Activated T-cell treated with anti-CD3 and anti-CD28 coated beads, Interleukin-2, amount 50 U/mL, for 4 hours (primary cell): ENCODE data around the gene PSENEN. TPM values are rescaled to one million over a fixed set of nuclear protein-coding genes. Genes with fewer than 3 reads are reported as not detected.

Source experiments
- ATAC-seq, 2 donors: fragments of 200-7000 bp; cut with Tn5 transposase; one replicate each; pipeline ENCODE4 v1.10.0; 2021
- DNase-seq: peaks from one replicate; pipeline ENCODE4 v3.0.0-alpha.2; 2020
- H3K27me3 Mint-ChIP-seq: one replicate; pipeline ENCODE4 v1.8.0; 2021; ENCODE audit warnings: low read depth, mixed read lengths
- H3K36me3 Mint-ChIP-seq: one replicate; pipeline ENCODE4 v1.8.0; 2022; ENCODE audit warnings: mixed read lengths; ENCODE audit not compliant: insufficient read depth
- H3K4me1 Mint-ChIP-seq: one replicate; pipeline ENCODE4 v1.8.0; 2021; ENCODE audit warnings: low read depth, mixed read lengths
- H3K4me3 Mint-ChIP-seq: one replicate; pipeline ENCODE4 v1.8.0; 2021; ENCODE audit warnings: mild to moderate bottlenecking, moderate library complexity, mixed read lengths
- H3K9me3 Mint-ChIP-seq: one replicate; pipeline ENCODE4 v1.8.0; 2021; ENCODE audit warnings: mixed read lengths
- total RNA-seq, 3 donors: library from RNA; stranded (reverse); gene quantifications; one replicate each; pipeline ENCODE4 v1.2.1, GENCODE V29; 2021

The PSENEN gene, protein sequence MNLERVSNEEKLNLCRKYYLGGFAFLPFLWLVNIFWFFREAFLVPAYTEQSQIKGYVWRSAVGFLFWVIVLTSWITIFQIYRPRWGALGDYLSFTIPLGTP
- 10 to 100 TPM; 46.1 to 49.3 (median 47.9) TPM for total RNA-seq

DNA sequence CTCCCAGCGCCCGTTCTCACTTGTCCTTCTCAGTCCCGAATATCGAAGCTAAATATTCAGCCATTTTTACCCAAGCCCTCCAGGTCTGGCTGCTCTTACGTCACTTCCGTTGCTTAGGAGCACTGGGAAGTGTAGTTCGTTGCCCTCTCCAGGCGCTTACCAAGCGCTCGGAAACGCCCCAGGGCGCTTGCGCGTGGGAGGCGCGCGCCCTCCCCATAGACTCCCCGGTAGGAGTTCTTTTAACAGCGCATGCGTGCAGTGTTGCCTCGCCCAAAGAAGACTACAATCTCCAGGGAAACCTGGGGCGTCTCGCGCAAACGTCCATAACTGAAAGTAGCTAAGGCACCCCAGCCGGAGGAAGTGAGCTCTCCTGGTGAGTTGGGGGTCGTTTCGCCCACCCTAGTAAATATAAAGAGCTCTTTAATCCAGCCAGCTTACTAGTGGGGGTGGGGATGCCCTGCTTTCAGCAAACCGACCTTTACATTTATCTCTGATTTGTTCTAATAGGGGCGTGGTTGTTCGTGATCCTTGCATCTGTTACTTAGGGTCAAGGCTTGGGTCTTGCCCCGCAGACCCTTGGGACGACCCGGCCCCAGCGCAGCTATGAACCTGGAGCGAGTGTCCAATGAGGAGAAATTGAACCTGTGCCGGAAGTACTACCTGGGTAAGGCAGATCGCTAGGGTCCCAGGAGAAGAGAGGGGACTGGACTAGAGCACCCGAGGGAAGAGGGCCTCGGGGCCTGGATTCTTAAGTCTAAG, at the start of gene PSENEN, which contains the start of gene U2AF1L4:
PSENEN (plus strand) TSS at position 324 of the 759 bp plus-strand sequence; CDS start at position 604, 280 bp downstream.
U2AF1L4 (minus strand) TSS at position 91 of the 759 bp plus-strand sequence; CDS start at position 64, 27 bp downstream.
- Mint-ChIP-seq H3K36me3 (peaks cover 8% of the 10 kb centered on the region), H3K4me3 (peak within 1 kb of the TSS; percentile 98), H3K9me3 (no peaks in the 10 kb centered on the region), H3K4me1 (peaks cover 66% of the 10 kb centered on the region), H3K27me3 (no peaks in the 10 kb centered on the region)
- ATAC-seq (peak; percentile 63 to 64), DNase-seq (peak; percentile 94)

DNA sequence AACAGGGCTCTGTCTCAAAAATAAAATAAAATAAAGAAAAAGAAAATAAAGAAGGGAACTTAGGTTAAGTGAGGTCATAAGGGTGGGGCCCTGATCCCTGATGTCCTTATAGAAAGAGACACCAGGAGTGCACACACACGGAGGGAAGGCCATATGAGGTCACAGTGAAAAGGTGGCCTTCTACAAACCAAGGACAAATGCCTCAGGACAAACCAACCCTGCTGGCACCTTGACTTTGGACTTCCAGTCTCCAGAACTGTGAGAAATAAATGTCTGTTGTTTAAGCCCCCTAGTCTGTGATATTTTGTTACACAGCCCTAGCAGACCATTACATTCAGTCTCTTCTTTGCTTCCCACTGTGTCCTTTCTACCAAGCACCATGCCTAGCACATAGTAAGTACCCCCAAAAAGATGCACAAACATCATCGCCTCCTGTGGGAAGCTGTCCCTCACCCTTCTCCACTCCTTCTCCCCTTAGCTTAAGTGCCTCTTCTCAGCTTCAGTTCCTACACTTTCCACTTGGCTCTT, 49.5 kb upstream of the PSENEN start:
- H3K4me3 Mint-ChIP-seq, result no peak overlapping the region
- H3K36me3 Mint-ChIP-seq, result no peaks in the 10 kb centered on the region
- DNase-seq (no peak), ATAC-seq (no peak)
- no peaks in the 10 kb centered on the region for H3K9me3 Mint-ChIP-seq
- H3K27me3 Mint-ChIP-seq, result no peaks in the 10 kb centered on the region
- no peaks in the 10 kb centered on the region for H3K4me1 Mint-ChIP-seq

DNA sequence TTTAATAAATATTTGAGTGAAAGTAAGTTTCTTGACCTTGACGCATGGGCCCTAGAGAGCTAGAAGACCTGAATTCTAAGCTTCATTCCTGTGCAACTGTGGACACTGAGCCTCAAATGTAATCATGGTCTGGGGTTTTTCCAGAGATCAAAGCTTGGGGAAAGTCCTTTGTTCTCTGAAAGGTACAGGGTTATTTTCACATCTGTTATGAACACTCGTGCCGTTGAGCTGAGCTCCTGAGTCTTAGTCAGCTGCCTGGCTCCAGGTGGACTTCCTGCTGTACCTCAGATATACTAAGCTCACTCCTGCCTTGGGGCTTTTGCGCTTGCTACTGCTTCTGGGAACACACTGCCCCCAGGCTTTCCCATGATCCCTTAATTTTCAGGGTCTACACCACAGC, 48.6 kb upstream of the PSENEN start:
- Mint-ChIP-seq H3K27me3 (no peaks in the 10 kb centered on the region), H3K4me3 (no peak overlapping the region), H3K4me1 (no peaks in the 10 kb centered on the region), H3K36me3 (no peaks in the 10 kb centered on the region), H3K9me3 (no peaks in the 10 kb centered on the region)
- DNase-seq (no peak), ATAC-seq (peak in 1 of 2 donors; percentile 17)

DNA sequence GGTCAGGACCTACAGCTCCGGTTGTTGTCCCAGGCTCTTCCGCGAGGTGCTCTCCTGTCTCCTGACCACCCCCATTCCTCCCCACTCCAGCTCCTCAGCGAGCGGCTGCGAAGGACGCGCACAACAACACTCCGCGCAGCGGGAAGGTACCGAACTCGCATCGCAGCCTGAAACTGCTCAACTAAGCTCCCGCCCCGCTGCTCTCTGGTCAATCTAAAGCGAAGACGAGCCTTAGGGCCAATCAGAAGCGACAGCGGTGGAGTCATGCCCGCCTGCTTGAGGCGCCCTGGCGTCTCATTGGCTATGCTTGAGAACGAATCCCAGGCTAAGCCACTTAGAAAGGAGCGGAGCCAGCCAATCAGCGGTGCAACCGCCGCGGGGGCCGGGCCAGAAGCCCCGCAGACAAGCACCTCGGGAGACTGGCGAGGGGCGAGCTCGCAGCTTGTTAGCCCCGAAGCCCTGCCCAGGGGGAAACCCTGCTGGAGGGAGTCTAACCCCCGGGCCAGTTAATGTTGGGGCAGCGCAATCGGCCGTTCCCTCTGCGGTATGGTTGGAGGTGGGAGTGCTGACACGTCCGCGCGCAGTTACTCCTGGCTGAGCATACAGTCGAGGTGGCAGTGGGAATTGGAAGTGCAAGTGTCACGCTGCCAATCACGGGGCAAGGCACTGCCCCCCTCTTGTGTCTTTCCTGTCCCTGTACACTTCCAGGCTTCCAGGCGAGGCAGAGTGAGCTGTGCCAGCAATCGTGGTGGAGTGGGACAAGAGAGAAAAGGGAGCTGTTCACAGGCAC, 43.0 kb upstream of the PSENEN start:
- Mint-ChIP-seq H3K27me3 (no peaks in the 10 kb centered on the region), H3K4me3 (peak overlapping the region; percentile 87), H3K36me3 (no peaks in the 10 kb centered on the region), H3K4me1 (peaks cover 4% of the 10 kb centered on the region), H3K9me3 (no peaks in the 10 kb centered on the region)
- ATAC-seq (peak; percentile 100), DNase-seq (peak; percentile 90)

DNA sequence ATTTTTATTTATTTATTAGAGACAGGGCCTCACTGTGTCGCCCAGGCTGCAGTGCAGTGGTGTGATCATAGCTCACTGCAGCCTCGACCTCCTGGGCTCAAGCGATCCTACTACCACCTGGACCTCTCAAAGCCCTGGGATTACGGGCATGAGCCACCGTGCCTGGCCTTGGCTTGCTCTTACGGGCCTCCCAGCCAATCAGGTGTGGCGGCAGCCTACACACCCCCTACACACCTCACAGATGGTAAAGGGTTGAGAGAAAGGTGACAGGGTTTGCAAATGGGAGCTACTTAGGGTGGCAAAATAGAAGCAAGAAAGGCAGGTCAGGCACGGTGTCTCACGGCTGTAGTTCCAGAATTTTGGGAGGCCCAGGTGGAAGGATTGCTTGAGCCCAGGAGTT, 42.1 kb upstream of the PSENEN start:
- ATAC-seq (no peak), DNase-seq (no peak)
- Mint-ChIP-seq H3K4me3 (no peak overlapping the region), H3K9me3 (no peaks in the 10 kb centered on the region), H3K36me3 (no peaks in the 10 kb centered on the region), H3K4me1 (peaks cover 4% of the 10 kb centered on the region), H3K27me3 (no peaks in the 10 kb centered on the region)

DNA sequence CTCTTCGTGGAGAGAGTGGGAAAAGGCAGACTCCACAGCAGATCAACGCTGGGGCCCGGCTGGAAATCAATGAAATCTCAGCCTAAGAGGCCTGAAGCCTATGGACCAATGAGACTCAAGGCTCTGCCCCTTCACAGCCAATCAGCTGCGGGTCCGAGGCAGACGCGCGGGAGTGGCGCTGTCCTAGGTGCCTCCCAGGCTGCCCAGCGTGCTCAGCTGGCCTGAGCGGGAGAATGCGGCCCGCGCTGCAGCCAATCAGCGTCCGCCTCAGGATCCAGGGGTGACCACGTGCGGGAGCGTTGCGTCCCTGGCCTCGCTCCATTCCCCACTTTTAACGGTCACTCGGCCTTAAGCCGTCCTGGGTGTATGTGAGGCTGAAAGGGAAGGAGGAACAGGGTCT, 41.2 kb upstream of the PSENEN start, which contains the start of gene ZBTB32:
ZBTB32 (plus strand) TSS at position 341 of the 400 bp plus-strand sequence. CDS start 10,069 bp downstream, outside the sequence.
- DNase-seq (no peak), ATAC-seq (no peak)
- Mint-ChIP-seq H3K4me3 (peak within 1 kb of the TSS; percentile 19), H3K36me3 (no peaks in the 10 kb centered on the region), H3K9me3 (no peaks in the 10 kb centered on the region), H3K4me1 (peaks cover 4% of the 10 kb centered on the region), H3K27me3 (no peaks in the 10 kb centered on the region)

DNA sequence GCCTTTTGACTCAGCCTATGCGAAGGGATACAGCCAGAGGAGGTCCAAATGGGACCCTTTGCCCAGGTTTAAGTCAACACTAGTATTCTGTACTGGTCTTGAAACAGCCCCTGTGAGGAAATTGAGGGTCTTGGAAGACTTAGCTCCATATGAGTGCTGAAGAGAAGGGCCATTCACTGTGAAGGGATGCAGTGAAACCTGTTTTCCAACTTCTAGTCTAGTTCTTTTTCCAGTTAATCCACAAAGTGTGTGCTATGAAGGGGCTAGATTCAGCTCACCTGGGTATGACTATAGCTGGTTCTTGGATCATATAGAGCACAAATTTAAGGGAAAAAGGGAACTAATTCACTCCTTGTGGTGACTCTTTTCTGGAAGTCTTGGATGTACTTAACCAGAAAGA, 37.1 kb upstream of the PSENEN start:
- Mint-ChIP-seq H3K9me3 (no peaks in the 10 kb centered on the region), H3K27me3 (no peaks in the 10 kb centered on the region), H3K4me3 (no peak overlapping the region), H3K4me1 (peaks cover 33% of the 10 kb centered on the region), H3K36me3 (no peaks in the 10 kb centered on the region)
- ATAC-seq (no peak), DNase-seq (no peak)

DNA sequence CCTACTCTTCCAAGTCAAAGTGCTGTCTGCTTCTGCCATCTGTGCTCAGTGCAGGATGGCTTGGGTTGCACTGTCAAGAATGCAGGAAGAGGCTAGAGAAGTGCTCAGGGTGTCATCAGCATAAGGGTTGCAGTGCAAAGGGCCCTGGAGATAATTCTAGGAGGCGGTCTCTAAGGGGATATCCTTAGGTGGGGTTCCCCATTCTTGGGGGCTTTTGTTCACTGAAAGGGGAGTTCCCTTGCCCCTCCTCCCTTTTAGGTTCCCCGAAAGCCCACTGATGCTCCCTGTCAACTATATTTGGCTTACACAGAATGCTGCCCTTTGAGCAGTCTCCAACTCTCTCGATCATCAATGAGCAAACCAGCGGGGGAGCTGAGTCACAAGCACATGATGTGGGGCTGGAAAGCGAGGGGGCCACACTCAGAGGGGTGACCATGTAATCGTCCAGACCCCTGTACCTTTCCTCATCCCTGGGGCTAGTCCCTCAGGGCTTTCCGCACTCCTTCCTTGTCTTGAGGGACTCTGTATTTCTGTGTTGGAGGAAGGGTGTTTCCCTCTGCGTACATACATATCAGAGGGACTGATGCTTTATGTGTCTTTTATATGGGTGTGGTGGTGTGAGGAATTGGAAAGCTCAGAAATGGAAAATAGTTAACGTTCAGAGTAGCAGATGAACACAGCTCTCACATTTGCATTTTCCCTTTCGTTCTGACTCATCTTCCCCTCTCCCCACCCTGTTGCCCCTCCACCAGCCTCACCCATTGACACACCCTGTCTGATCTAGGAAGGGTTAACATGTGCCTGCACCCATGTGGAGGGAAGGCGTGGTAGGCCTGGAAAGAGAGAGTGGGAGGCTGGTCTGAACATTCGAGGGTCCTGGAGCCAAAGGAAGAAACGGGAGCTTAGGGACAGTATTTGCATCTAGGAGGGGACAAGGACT, 34.4 kb upstream of the PSENEN start:
- Mint-ChIP-seq H3K4me1 (peaks cover 53% of the 10 kb centered on the region), H3K27me3 (no peaks in the 10 kb centered on the region), H3K4me3 (peak overlapping the region; percentile 58), H3K36me3 (peaks cover 7% of the 10 kb centered on the region), H3K9me3 (no peaks in the 10 kb centered on the region)
- ATAC-seq (peak; percentile 44 to 47), DNase-seq (peak; percentile 50)

DNA sequence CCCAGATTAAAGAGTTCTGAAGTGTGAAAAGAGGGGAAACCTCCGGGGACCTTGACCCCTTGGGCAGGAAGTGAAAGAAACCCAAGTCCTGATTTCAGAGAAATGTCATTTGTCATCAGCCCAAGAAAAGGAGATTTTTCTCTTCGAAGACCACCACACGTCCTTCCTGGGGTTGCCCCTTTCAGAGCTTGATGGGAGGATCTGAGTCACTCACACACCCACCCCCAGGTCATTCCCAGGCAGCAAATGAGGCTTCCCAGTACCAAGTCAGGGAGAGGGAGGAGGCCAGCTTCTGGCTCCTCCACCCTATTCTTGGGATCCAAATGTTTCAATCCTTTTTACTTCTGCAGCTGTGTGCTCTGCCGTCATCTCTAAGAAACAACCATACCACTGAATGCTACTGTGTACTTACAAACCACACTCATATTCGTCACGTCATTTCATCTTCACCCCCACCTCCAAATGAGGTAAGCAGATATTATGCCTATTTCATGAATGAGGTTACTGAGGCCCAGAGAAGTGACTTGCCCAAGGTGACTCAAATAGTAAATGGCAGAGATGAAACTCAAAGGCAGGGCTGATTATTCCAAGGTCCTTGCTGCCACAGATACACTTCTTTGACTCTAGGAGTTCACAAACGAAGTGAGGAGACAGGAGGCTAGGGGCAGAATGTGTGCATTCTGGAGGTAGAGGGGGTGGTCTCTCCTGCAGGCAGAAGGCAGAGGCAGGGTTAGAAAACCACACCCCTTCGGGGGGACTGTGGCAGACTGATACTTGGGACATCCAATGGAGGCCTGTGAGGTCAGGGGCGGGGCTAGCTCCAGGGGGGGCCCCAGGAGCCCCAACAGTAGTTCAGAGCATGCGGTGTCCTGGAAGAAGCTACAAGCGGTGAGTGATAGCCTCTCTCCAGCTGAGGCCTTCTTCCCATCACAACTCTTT, 32.6 kb upstream of the PSENEN start:
- ATAC-seq, result peak; percentile 31 to 33

DNA sequence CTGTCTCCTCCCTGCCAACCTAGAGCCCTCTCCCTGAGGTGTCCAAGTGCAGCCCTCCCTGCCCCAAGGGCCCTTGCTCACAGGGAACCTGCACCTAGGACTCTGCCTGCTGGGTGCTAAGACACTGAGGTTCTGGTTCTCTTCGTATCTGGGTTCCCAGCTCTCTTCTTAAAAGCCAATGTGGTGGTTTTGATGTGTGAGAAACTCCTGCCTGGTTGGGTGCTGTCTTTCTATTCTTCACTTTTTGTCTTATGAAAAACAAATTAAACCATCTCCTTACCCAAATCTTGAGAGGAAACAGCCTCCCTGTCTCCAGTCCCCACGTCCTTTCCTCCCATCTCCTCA, 32.0 kb upstream of the PSENEN start:
- ATAC-seq (no peak), DNase-seq (no peak)
- Mint-ChIP-seq H3K36me3 (peaks cover 10% of the 10 kb centered on the region), H3K9me3 (no peaks in the 10 kb centered on the region), H3K4me1 (peaks cover 60% of the 10 kb centered on the region), H3K27me3 (no peaks in the 10 kb centered on the region), H3K4me3 (peak overlapping the region; percentile 91)

More for the DNA sequence above, 32.6 kb upstream of the PSENEN start:
- peak overlapping the region; percentile 91 for H3K4me3 Mint-ChIP-seq
- H3K4me1 Mint-ChIP-seq, result peaks cover 60% of the 10 kb centered on the region
- no peaks in the 10 kb centered on the region for H3K9me3 Mint-ChIP-seq
- no peaks in the 10 kb centered on the region for H3K27me3 Mint-ChIP-seq
- peaks cover 10% of the 10 kb centered on the region for H3K36me3 Mint-ChIP-seq
- peak; percentile 45 for DNase-seq

DNA sequence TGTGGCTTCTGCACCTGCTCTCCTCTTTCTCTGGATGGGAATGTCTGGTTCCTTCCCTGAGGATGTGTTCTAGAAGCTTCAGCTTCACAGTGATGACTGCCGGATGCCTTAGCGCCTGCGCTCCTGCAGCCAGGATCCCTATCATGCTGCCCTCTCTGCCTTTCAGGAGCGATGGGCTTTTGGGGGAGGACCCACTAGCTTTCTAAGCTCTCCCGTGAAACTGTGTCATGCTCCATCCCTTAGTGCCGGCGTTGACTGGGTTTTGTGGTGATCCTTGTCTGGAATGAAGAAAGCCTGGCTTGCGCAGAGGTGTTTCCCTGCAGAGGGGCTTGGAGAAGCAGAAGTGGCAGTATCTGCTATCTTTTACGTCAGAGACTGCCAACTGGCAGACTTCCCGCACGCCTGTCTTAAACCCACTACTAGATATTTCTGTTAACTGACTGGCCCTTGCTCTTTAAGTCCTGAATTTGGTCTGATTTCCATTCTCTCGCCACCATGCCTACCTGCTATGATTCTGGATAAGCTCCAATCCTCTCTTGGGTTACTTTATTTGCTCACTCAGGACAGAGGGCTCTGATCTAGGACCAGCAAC, 31.5 kb upstream of the PSENEN start:
- no peak for DNase-seq
- H3K4me1 Mint-ChIP-seq, result peaks cover 60% of the 10 kb centered on the region

DNA sequence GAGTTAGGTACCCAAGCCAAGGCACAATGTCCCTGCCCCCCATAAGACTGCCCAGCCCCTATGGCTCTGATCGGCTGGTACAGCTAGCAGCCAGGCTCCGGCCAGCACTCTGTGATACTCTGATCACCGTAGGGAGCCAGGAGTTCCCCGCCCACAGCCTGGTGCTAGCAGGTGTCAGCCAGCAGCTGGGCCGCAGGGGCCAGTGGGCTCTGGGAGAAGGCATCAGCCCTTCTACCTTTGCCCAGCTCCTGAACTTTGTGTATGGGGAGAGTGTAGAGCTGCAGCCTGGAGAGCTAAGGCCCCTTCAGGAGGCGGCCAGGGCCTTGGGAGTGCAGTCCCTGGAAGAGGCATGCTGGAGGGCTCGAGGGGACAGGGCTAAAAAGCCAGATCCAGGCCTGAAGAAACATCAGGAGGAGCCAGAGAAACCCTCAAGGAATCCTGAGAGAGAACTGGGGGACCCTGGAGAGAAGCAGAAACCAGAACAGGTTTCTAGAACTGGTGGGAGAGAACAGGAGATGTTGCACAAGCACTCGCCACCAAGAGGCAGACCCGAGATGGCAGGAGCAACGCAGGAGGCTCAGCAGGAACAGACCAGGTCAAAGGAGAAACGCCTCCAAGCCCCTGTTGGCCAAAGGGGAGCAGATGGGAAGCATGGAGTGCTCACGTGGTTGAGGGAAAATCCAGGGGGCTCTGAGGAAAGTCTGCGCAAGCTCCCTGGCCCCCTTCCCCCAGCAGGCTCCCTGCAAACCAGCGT, 30.7 kb upstream of the PSENEN start:
- no peak for DNase-seq
- Mint-ChIP-seq H3K4me3 (peak overlapping the region; percentile 91), H3K27me3 (no peaks in the 10 kb centered on the region), H3K36me3 (peaks cover 11% of the 10 kb centered on the region), H3K9me3 (no peaks in the 10 kb centered on the region), H3K4me1 (peaks cover 64% of the 10 kb centered on the region)
- no peak for ATAC-seq

More for the DNA sequence above, 31.5 kb upstream of the PSENEN start:
- no peak for ATAC-seq
- Mint-ChIP-seq H3K36me3 (peaks cover 10% of the 10 kb centered on the region), H3K9me3 (no peaks in the 10 kb centered on the region), H3K4me3 (peak overlapping the region; percentile 91), H3K27me3 (no peaks in the 10 kb centered on the region)
